ENCODE measurements around the gene MINDY2. TPM values are rescaled to one million over a fixed set of nuclear protein-coding genes. Genes with fewer than 3 reads are reported as not detected.

Gene MINDY2
- total RNA-seq, 1 donor from 2014 or later: 25.0 TPM

- TF ChIP-seq, protein P1, sequence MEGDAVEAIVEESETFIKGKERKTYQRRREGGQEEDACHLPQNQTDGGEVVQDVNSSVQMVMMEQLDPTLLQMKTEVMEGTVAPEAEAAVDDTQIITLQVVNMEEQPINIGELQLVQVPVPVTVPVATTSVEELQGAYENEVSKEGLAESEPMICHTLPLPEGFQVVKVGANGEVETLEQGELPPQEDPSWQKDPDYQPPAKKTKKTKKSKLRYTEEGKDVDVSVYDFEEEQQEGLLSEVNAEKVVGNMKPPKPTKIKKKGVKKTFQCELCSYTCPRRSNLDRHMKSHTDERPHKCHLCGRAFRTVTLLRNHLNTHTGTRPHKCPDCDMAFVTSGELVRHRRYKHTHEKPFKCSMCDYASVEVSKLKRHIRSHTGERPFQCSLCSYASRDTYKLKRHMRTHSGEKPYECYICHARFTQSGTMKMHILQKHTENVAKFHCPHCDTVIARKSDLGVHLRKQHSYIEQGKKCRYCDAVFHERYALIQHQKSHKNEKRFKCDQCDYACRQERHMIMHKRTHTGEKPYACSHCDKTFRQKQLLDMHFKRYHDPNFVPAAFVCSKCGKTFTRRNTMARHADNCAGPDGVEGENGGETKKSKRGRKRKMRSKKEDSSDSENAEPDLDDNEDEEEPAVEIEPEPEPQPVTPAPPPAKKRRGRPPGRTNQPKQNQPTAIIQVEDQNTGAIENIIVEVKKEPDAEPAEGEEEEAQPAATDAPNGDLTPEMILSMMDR (IDR thresholded peaks at IDR 0.05): peak; percentile 20
- TF ChIP-seq EZH2 (IDR thresholded peaks at IDR 0.05): no peak
- Mint-ChIP-seq H3K27me3 (ENCODE audit: insufficient read depth, low read depth) (no peaks in the 10 kb centered on the region), H3K4me1 (no peaks in the 10 kb centered on the region), H3K36me3 (no peaks in the 10 kb centered on the region), H3K9me3 (peaks cover 2% of the 10 kb centered on the region), H3K4me3 (no peak overlapping the region), H3K27ac (no peak overlapping the region)
- H3K4me1 ChIP-seq: no peaks in the 10 kb centered on the region
- no peak for DNase-seq (ENCODE audit: low spot score)
- no peak overlapping the region for H2AFZ ChIP-seq (replicated peaks)
- H4K20me1 ChIP-seq (ENCODE audit: low read depth): no peaks in the 10 kb centered on the region
- no peak overlapping the region for H3K27ac ChIP-seq
- no peaks in the 10 kb centered on the region for H3K36me3 ChIP-seq
- H3K4me2 ChIP-seq: no peak overlapping the region
- no peaks in the 10 kb centered on the region for H3K79me2 ChIP-seq (ENCODE audit: low read depth)
- no peaks in the 10 kb centered on the region for H3K9me3 ChIP-seq (ENCODE audit: low read depth)
- no peak overlapping the region for H3K4me3 ChIP-seq
- no peaks in the 10 kb centered on the region for H3K27me3 ChIP-seq
- H3K9ac ChIP-seq: no peak overlapping the region
- H3F3A ChIP-seq (ENCODE audit: low read depth): no peaks in the 10 kb centered on the region
Observed at GRCh38 chr15:58758141-58758540, 13.0 kb upstream of the MINDY2 start.

GRCh38 chr15:58760385-58761009 lies 10.6 kb upstream of the MINDY2 start:
- no peaks in the 10 kb centered on the region for H3K4me1 ChIP-seq
- DNase-seq (ENCODE audit: low spot score): no peak
- H3F3A ChIP-seq (ENCODE audit: low read depth): no peaks in the 10 kb centered on the region
- no peaks in the 10 kb centered on the region for H3K27me3 ChIP-seq
- no peaks in the 10 kb centered on the region for H3K27me3 Mint-ChIP-seq (ENCODE audit: insufficient read depth, low read depth)
- H4K20me1 ChIP-seq (ENCODE audit: low read depth): no peaks in the 10 kb centered on the region
- H3K9ac ChIP-seq: no peak overlapping the region
- no peak for TF ChIP-seq EZH2 (IDR thresholded peaks at IDR 0.05)
- TF ChIP-seq, protein P1 (IDR thresholded peaks at IDR 0.05): peak; percentile 7
- H3K9me3 ChIP-seq (ENCODE audit: low read depth): no peaks in the 10 kb centered on the region
- H3K27ac Mint-ChIP-seq: no peak overlapping the region
- H3K4me2 ChIP-seq: no peak overlapping the region
- H3K4me3 ChIP-seq: no peak overlapping the region
- H3K36me3 Mint-ChIP-seq: no peaks in the 10 kb centered on the region
- no peaks in the 10 kb centered on the region for H3K4me1 Mint-ChIP-seq
- no peak overlapping the region for H2AFZ ChIP-seq (replicated peaks)
- H3K27ac ChIP-seq: no peak overlapping the region
- H3K36me3 ChIP-seq: no peaks in the 10 kb centered on the region
- H3K4me3 Mint-ChIP-seq: no peak overlapping the region
- H3K79me2 ChIP-seq (ENCODE audit: low read depth): no peaks in the 10 kb centered on the region
- H3K9me3 Mint-ChIP-seq: peaks cover 11% of the 10 kb centered on the region

DNA sequence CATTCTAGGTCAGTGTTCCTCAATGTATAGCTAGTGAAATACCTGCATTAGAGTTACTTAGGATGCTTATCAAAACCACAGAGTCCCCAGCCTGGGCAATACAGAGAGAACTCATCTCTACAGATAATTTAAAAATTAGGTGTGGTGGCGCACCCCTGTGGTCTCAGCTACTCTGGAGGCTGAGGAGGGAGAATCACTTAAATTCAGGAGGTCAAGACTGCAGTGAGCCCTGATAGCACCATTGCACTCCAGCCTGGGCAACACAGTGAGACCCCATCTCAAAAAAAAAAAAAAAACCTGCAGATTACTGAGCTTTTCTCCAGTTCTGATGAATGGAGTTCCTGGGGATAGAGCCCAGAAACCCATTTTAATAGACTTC lies 10.1 kb upstream of the MINDY2 start:
- H3K27me3 ChIP-seq: no peaks in the 10 kb centered on the region
- no peaks in the 10 kb centered on the region for H4K20me1 ChIP-seq (ENCODE audit: low read depth)
- H2AFZ ChIP-seq (replicated peaks): no peak overlapping the region
- Mint-ChIP-seq H3K4me1 (no peaks in the 10 kb centered on the region), H3K4me3 (no peak overlapping the region), H3K27ac (no peak overlapping the region), H3K27me3 (ENCODE audit: insufficient read depth, low read depth) (no peaks in the 10 kb centered on the region), H3K36me3 (no peaks in the 10 kb centered on the region), H3K9me3 (peaks cover 11% of the 10 kb centered on the region)
- no peak overlapping the region for H3K4me2 ChIP-seq
- no peak overlapping the region for H3K27ac ChIP-seq
- H3K4me3 ChIP-seq: no peak overlapping the region
- H3F3A ChIP-seq (ENCODE audit: low read depth): no peaks in the 10 kb centered on the region
- H3K79me2 ChIP-seq (ENCODE audit: low read depth): no peaks in the 10 kb centered on the region
- TF ChIP-seq, protein P1 (IDR thresholded peaks at IDR 0.05): no peak
- H3K9me3 ChIP-seq (ENCODE audit: low read depth): no peaks in the 10 kb centered on the region
- H3K36me3 ChIP-seq: no peaks in the 10 kb centered on the region
- DNase-seq (ENCODE audit: low spot score): no peak
- no peak overlapping the region for H3K9ac ChIP-seq
- H3K4me1 ChIP-seq: no peaks in the 10 kb centered on the region

GRCh38 chr15:58762285-58762684 lies 8.8 kb upstream of the MINDY2 start:
- TF ChIP-seq, protein P1 (IDR thresholded peaks at IDR 0.05): no peak
- TF ChIP-seq EZH2phosphoT487 (IDR thresholded peaks at IDR 0.05): no peak
- no peak for TF ChIP-seq EZH2 (IDR thresholded peaks at IDR 0.05)
- Histone ChIP-seq H3K9ac (no peak overlapping the region), H3F3A (ENCODE audit: low read depth) (no peaks in the 10 kb centered on the region), H3K79me2 (ENCODE audit: low read depth) (no peaks in the 10 kb centered on the region), H3K4me1 (no peaks in the 10 kb centered on the region), H4K20me1 (ENCODE audit: low read depth) (no peaks in the 10 kb centered on the region), H3K27ac (no peak overlapping the region), H3K36me3 (no peaks in the 10 kb centered on the region), H3K9me3 (ENCODE audit: low read depth) (no peaks in the 10 kb centered on the region), H3K27me3 (no peaks in the 10 kb centered on the region), H2AFZ (replicated peaks) (no peak overlapping the region), H3K4me3 (no peak overlapping the region), H3K4me2 (no peak overlapping the region)
- H3K27ac Mint-ChIP-seq: no peak overlapping the region
- peaks cover 11% of the 10 kb centered on the region for H3K9me3 Mint-ChIP-seq
- DNase-seq (ENCODE audit: low spot score): no peak
- no peaks in the 10 kb centered on the region for H3K4me1 Mint-ChIP-seq
- H3K27me3 Mint-ChIP-seq (ENCODE audit: insufficient read depth, low read depth): no peaks in the 10 kb centered on the region
- no peak overlapping the region for H3K4me3 Mint-ChIP-seq
- H3K36me3 Mint-ChIP-seq: no peaks in the 10 kb centered on the region

All from neural progenitor cell (in vitro differentiated cells).